Hematopoietic multipotent progenitor cell treated with erythropoietin and hydrocortisone succinate and interleukin-3 and kit ligand, for 6 days (in vitro differentiated cells): ENCODE results near the gene SIPA1L3.
A peak's percentile ranks its signal among the peaks of the same experiment; 100 is the strongest.
"Not testable (repeated sequence)": the region's sequence is repeated elsewhere in the genome, so short reads cannot be mapped to it uniquely, and the experiment has no call there.

Experiments
- DNase-seq: peaks from one replicate; pipeline ENCODE4 v3.0.0-alpha.2; 2015

Gene SIPA1L3

DNA sequence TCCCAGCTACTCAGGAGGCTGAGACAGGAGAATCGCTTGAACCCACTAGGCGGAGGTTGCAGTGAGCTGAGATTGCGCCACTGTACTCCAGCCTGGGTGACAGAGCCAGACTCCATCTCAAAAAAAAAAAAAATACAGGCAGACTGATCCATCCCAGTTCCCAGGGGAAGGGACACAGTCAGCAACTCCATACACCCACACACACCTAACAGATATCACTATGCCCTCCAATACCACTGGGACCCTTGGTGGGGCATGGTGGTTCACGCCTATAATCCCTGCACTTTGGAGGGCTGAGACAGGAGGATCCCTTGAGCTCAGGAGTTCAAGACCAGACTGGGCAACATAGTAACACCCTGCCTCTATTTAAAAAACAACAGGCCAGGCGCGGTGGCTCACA lies 314.4 kb downstream of the SIPA1L3 start:
- DNase-seq = no peak

DNA sequence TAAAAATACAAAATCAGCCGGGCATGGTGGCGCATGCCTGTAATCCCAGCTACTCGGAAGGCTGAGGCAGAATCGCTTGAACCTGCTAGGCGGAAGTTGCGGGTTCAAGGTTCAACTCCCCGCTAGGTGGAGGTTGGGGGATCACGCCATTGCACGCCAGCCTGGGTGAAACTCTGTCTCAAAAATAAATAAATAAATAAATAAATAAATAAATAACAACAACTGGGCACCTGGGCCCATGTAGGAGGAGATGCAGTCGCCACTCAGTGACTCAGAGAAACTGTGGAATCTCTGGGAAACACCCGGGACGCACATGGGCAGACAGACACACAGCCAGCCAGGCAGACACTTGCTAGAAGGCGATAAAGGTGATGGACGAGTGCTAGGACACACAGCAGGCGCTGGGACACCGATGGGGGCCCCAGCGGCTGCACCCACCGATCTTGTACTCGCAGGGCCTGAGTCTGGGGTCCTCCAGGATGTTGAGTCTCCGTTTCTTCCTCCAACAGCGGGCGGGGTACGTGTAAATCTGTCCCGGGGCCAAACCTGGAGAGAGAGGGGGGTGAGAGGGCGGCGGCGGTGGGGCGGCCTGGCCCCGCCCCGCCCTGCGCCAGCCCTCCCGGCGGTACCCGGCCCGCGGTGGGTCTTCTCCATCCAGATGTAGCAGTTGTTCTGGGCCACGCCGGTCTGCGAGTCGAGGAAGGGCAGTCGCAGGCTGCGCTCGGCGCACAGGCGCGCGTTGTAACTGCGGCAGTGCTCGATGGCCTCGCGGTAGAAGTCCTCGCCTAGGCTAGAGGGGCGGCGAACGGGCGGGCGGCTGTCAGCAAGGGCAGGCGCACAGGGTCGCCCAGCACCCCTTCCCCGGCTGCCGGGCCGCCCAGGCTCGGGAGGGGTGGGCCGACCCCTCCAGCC lies 315.2 kb downstream of the SIPA1L3 start:
- DNase-seq = no peak

DNA sequence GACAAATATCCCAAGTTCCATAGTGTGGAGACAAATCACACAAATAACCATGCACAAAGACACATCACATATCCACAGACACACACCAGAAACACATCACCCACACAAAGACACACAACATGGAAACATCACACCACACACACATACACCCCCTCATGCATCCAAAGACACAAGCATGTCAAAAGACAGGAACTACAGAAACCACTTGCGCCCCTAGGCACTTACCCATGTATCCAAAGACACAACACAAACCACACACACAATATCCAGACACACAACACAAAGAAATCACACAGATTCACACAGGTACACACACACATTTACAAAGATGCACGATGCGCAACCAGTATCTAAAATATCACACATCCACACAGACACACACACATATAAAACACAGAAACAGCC lies 316.1 kb downstream of the SIPA1L3 start:
- no peak for DNase-seq

DNA sequence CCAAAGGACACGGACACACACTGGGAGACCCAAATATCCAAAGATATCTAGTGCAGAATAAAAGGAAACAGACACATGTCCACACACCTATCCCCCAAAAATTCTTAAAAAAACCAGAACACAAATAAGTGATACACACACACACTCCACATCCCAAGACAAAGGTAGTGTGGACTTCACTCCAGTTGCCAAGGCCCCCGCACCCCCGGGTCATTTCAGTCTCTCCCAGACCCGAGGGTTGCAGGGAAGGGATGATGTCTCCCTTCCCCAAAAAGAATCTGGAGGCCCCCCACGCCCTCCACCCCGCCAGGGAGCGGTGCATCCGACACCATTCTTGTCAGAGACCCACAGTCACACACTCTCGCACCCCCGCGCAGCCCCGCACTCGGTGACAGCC lies 316.6 kb downstream of the SIPA1L3 start:
- no peak for DNase-seq

DNA sequence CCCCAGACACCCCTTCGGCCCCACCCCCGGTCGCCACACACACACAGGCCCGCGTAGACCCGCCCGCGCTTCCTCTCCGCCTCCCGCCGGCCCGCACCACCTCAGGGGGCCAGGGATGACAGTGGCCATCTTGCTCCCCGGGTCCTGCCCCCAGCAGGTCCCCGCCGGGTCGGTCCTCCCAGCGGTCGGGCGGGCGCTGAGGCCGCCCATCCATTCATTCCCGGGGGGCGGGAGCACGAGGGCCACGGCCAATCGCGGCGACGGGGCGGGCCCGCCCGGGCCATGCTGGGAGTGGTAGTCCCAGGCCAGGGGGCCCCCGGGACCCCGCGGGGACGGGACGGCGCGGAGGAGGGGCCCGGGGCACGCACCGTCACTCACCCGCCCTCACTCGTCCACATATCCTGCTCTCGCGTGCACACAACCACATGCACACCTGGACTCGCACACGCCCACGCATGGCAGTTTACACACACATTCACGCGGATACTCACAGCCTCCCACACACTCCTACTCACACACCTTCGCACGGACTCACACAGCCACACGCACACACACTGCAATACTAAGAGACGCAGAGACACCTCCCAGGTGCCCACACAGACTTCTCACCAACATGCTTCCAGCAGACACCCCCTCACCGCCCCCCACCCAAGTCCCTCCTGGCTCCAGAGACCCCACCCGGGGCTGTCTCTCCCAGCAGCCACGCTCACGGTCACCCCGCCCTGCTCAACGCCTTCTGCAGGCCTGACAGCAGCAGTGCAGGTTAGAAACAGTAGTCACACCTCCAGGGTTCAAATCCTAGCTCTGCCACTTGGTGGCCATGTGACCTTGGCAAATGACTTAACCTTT lies 317.2 kb downstream of the SIPA1L3 start, which contains the start of gene DPF1:
Gene DPF1, minus strand, starts transcription at position 209 of the 849 bp plus-strand sequence. Its CDS starts 80 bp downstream, at position 129.
- DNase-seq = peak; percentile 85

DNA sequence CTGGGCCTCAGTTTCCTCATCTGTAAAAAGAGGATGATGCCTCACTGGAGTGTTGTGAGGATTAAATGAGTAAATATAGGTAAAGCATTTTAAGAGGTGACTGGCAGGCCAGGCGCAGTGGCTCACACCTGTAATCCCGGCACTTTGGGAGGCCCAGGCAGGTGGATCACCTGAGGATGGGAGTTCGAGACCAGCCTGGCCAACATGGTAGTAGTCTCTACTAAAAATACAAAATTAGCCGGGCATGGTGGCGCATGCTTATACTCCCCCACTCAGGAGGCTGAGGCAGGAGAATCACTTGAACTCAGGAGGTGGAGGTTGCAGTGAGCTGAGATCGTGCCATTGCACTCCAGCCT lies 317.8 kb downstream of the SIPA1L3 start:
- not testable (repeated sequence) for DNase-seq

DNA sequence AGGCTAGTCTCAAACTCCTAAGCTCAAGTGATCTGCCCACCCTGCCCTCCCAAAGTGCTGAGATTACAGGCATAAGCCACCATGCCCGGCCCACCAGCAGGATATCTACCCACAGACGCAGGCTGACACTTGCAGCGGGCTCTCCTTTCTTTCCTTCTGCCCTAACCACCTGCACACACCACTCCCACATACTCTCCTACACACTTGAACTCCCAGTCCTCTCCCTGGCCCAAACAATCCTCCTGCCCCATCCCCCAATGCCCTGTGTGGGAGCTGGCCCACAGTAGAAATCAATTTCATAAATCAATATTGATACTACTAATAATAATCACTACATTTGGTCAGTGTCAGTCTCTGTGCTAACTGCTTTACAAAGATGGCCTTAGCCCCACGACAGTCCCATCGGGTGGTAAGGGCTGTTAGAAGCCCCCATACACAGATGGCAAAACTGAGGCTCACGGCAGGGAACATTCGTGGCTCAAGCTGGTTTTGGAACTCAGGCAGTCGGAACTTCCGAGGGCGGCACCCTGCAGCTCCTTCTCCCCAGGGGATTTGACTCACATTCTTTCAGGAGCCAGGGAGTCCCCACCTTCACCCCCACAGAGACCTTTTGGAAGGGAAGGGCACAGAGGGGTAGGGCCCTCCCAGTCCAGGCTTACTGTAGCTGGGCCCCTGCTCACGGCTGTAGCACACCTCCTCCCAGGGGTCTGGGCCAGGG lies 320.4 kb downstream of the SIPA1L3 start:
- DNase-seq = no peak

DNA sequence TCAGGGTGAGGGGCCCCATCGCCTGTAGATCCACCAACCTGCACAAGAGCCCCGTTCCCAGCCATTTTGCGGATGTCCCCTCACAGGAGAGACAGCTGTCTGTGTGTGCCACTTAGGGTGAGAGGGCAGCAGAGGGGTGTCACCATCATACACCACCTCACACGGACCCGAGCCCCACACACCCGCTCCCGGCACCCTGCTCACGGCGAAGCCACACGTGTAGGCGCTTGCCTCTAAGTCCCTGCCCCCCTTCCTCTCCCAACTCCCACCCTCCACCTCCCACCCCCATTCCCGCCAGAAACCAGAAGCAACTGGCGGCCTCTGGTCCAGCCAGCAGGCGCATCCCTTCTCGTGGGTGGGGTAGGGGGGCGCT lies 321.0 kb downstream of the SIPA1L3 start:
- DNase-seq = no peak

DNA sequence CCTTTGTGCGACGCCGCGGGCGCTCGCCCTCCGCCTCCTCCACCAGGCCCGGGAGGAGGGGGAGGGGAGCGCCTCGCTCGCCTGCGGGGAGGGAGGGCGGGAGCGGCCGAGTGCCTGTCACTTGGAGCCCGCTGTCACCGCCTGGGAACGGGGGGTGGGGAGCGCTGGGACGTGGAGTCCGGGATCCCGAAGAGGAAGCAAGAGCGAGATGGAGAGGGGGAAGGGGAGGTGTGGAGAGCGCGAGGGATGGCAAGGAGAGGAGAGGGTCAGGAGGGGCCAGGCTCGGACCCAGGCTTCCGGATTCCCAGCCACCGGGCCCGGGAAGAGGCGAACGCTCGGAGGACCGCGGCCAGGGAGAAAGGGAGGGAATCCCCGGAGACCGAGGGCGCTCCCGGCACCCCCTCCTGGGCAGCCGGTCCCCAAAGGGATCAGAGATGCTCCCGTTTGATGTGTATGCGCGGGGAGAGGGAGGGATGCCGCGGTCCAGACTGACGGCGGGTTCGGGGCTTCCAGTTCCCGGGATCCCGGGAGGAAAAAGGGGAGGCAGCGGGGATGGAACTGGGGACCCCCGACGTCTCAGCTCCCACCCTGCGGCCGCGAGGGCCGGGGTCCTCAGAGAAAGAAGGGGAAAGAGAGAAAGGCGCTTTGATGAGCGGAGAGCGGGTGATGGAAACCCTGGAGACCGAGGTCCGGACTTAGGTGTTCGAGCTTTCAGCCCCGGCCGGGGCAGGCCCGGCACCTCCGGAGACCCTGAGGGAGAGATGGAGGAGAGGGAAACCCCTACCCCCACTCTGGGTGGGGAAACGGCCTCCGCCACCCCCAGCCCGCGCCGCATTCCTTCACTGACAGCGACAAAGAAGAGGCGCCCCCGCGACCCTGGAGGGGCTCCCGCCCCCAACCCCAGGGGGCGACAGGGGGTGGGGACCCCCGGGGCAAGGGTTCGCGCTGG lies 321.8 kb downstream of the SIPA1L3 start:
- no peak for DNase-seq

DNA sequence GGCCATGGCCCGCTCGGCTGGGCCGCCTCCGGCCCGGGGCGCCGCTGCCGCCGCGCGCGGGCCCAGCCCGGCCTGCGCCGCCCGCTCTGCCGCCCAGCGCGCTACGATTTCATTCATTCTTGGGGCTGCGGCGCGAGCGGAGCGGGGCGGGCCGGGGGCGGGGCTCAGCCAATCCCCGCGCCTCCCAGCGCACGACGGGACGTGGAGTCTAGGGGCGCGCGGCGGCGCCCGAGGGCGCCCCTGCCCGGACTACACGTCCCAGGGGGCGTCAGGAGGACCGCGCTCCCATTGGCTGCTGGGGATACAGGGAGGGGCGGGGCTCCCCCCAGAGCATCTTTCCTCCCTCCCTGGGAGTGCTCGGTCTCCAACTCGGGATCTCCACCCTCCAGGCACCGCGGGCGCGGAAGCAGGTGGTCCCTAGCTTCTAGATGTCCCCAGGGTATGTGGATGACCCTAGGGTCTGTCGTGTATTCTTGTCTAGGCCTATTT lies 322.6 kb downstream of the SIPA1L3 start:
- DNase-seq = peak; percentile 92

DNA sequence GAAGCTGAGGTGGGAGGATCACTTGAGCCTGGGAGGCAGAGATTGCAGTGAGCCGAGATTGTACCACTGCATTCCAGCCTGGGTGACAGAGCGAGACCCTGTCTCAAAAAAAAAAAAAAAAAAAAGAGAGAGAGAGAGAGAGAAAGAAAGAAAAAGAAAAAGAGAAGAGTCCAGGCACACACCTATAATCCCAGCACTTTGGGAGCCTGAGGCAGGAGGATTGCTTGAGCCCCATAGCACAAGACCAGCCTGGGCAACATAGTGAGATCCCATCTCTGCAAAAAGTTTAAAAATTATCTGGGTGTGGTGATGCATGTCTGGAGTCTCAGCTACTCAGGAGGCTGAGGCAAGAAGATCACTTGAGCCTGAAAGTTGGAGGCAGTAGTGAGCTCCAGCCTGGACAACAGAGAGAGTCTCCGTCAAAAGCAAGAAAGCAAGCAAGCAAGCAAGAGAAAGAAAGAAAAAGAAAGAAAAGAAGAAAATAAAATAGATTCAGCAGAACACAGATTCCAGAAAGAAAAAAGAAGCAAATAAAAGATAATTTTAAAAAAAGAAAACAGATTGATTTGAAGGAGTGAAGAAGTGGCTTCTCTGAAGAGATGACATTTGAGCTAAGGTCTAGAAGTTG lies 323.6 kb downstream of the SIPA1L3 start:
- DNase-seq = not testable (repeated sequence)

DNA sequence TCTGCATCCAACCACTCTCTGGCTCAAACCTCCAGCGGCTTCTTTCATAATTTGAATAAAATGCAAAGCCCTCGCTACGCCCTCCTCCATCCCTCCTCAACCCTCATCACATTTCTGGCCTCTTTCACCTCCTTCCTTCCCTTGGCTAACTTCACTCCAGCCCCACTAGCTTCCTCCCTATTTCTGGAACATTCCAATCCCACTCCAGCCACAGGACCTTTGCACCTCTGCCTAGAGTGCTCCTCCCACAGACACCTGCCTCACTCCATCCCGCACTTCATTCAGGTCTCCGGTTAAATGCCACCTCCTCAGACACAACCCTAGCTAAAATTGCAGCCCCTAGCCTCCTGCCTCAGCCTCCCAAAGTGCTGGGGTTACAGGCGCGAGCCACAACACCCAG lies 324.9 kb downstream of the SIPA1L3 start:
- no peak for DNase-seq

DNA sequence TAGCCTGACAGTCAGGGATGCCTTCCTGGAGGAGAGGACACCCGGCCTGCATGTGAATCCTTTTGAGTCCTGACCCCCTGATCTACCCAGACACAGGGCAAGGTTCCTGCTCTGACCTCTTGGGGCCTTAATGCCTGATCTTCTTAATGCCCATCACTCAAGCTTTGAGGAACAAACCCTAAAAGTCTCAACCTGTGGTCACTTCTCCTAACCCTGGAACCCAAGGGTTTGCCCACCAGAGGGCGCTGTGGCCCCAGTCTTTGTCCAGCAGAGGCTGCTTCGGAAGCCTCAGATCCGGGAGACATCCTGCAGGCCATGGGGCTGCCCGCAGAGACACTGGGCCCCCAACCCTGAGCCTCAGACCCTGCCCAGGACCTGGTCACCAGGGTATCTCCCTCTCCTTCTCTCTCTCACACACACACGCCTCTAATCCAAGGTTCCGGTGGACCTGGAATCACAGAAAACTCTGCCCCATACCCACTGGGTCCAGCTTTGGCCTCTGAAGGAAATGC lies 326.8 kb downstream of the SIPA1L3 start:
- peak; percentile 92 for DNase-seq

DNA sequence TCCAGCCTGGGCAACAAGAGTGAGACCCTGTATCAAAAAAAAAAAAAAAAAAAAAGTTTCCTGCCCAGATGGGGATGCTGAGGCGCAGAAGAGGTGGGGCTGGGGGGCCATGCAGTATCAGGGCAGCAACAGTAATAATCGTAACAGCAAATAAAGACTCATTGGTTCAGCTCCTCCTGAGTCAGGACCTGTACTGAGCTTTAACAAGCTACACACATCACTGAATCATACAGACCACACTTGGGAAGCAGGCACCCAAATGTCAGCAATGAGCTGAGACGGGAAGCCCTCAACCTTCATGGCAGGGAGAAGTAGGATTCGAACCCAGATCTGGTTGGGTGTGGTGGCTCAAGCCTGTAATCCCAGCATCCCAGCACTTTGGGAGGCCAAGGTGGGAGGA lies 327.6 kb downstream of the SIPA1L3 start:
- DNase-seq = no peak

DNA sequence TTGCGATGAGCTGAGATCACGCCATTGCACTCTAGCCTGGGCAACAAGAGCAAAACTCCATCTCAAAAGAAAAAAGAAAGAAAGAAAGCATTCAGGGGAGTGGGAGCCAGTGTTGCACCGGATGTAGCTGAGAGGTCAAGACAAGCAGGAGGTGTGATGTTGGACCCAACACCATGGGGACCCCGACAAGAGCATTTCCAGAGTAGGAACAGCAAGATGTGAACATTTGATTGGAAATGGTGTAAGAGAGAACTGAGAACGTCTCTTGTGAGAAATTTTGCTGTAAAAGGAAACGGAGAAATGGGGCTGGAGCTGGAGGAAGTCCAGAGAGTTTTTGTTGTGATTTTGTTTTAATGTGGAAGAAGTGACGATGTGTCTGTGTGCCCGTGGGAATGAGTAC lies 332.8 kb downstream of the SIPA1L3 start:
- DNase-seq = no peak

DNA sequence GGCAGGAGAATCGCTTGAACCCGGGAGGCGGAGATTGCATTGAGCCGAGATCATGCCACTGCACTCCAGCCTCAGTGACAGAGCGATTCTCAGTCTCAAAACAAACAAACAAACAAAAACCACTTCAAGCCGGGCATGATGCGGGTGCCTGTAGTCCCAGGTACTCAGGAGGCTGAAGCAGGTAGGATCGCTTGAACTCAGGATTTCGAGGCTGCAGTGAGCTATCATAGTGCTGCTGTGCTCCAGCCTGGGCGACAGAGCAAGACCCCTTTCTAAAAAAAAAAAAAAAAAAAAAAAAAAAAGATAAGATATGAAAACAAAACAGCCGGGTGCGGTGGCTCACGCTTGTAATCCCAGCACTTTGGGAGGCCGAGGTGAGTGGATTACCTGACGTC lies 336.3 kb downstream of the SIPA1L3 start:
- no peak for DNase-seq

DNA sequence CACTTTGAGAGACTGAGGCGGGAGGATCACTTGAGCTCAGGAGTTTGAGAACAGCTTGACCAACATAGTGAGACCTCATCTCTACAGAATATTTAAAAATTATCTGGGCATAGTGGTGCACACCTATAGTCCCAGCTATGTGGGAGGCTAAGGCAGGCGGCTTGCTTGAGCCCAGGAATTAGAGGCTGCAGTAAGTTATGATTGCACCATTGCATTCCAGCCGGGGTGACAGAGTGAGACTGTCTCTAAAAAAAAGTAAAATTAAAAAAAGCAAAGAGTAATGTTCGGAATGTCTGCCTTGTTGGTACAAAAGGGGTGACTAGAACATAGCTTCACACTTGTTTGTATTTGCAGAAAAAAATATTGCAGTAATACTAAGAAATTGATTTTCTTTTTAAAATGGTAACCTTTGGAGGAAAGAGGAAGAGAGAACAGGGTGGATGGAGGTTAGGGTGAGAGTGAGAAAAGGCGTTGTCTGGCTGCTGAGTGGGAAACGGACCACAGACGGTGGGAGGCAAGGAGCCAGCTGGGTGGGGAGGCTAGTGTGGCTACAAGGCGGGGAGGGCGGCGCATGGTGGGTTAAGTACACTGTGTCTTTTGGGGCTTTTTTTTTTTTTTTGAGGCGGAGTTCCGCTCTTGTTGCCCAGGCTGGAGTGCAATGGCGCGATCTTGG lies 339.0 kb downstream of the SIPA1L3 start:
- peak; percentile 68 for DNase-seq

DNA sequence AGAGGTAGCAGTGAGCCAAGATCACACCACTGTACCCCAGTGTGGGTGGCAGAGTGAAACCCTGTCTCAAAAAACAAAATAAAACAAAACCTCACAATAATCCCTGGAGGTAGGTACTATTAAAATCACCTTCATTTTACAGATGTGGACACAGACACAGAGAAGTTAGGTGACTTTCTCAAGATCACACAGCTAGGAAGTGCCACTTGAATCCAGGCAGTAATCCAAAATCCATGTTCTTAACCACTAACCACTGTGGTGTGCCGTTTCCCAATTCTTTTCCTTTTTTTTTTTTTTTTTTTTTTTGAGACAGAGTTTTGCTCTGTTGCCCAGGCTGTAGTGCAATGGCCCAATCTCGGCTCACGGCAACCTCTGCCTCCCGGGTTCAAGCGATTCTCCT lies 340.1 kb downstream of the SIPA1L3 start:
- no peak for DNase-seq

DNA sequence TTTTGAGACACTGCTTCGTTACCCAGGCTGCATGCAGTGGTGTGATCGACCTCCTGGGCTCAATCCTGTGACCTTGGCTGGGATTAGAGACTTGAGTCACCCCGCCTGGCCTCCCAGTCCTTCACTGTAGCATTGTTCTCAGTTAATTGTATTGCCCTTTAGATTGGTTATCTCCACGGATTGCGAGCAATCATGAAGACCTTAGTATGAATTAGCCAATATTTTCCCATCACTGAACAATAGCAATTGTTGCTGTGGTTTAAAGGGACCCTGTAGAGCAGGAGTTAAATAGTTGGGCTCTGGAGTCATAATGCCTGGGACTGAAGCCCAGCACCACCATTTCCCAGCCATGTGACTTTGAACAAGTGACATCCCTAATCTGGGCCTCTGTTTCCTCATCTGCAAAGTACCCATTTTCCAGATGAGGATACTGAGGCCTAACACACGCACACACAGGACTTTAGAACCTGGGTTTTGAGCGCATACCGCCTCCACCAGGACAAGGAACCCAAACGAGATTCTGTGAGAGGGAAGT lies 340.8 kb downstream of the SIPA1L3 start:
- no peak for DNase-seq

DNA sequence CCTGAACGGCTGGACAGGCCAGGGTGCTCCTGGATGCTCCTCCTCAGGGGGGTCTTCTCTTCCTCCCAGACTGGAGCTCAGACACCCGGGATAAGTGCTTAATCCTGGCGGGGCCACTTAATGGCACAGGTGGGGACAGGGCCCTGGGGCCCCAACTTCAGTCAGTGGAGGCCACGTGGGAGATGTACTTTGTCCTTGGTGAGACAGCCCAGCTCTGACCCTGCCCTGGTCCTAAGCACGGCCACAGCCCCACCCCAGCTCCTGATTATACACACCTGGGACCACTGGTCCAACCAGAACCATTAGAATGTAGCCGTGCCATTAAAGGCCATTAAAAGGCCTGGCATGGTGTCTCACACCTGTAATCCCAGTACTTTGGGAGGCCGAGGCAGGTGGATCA lies 341.4 kb downstream of the SIPA1L3 start:
- no peak for DNase-seq
